ENCODE data around the gene SYCP2L.
"Not testable (repeated sequence)": the region's sequence is repeated elsewhere in the genome, so short reads cannot be mapped to it uniquely, and the experiment has no call there.

The SYCP2L gene

GRCh38 chr6:10957414-10957886, 70.6 kb downstream of the SYCP2L start:
- DNase-seq (ENCODE audit: low read depth): no peak

DNA sequence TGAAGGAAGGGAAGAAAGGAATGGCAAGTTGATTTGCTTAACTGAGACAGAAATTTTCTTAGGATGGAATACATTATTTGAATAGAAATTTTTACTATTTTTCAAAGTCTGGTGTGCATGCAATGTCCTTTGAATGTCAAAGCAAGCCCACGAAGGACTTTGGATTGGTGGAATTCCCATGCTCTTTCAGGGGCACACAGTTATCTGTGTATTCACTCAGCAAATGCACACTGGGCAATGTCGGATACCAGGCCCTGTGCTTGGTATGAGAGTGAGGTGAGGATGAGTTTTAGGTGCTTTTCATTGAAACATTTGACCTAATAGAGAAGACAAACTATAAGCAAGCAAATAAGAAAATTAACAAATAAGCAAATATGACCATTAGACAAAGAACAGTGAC, 73.3 kb downstream of the SYCP2L start:
- no peak for DNase-seq (ENCODE audit: low read depth)

DNA sequence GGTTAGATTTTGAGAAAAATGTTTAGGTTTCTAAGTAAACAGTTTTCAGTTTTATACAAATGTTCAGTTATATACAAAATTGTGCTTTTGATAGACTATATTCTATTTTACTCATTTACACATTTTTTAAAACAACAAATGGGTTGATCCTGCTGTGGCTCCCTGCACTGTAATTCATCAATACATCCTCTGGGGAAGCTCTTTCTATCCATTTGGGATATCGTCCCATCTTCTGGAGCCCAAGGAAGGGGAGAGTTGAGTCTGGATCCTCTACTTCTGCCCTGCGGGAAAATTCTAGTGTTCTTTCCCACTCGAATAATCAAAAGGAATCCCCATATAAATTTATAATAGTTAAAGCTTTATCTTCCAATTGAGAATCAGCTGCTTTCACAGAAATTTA, 75.0 kb downstream of the SYCP2L start:
- no peak for DNase-seq (ENCODE audit: low read depth)

DNA sequence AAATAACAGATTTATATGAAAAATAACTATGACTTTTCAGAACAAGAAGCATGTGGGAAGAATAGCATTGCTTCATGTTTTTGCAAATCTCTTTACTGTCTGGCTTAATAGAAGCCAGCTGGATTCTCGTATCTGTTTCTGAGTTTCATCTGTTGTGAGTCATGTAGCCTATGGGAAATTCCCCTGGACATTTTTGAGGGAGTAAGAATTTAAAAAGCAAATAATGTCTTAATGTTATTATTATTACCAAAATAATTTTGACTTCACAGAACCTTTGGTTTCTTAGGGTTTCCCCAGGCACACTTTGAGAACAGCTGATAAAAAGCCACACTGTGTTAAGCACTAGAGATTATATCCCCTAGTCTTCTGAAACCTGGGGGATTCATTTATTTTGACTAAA, 75.8 kb downstream of the SYCP2L start:
- DNase-seq (ENCODE audit: low read depth): no peak

GRCh38 chr6:10963113-10963512, 76.3 kb downstream of the SYCP2L start:
- DNase-seq (ENCODE audit: low read depth): no peak

DNA sequence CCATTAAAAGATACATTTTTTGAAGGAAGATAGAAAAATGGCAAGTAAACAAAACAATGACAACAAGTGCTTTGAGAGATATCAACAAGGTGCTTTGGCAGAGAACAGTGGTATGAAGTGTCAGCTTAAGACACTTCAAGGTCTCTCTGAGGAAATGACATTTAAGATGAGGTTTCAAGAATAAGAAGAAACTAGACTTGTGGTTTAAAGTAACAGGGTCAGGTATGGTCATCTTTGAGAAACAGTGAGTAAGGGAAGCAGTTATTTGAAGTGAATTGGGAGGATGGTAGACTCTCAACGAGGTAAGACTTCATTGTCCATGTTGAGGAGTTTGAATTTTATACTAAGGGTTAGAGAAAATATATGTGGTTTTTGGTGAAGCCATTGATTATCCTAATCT, 77.8 kb downstream of the SYCP2L start:
- no peak for DNase-seq (ENCODE audit: low read depth)

GRCh38 chr6:10968776-10969175, 81.9 kb downstream of the SYCP2L start:
- DNase-seq (ENCODE audit: low read depth): no peak

GRCh38 chr6:10970731-10971130, 83.9 kb downstream of the SYCP2L start:
- no peak for DNase-seq (ENCODE audit: low read depth)

DNA sequence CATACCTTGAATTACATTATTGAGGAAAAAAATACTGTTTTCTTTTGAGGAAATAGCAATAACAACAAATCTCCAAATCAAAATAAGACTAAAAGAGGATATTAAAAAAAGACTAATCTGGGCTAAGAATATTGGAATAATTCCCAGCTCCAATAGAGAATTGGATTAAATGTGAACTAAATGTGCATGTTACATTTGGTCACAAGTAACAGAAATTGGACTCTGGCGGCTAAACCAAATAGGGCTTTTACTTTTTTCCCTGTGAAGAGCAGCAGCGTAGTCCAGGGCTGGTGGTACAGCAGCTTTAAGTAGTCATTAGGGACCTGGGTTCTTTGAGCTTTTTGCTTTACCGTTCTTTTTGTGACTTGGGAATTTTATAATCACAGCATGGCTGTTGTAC, 85.3 kb downstream of the SYCP2L start:
- DNase-seq (ENCODE audit: low read depth): no peak

DNA sequence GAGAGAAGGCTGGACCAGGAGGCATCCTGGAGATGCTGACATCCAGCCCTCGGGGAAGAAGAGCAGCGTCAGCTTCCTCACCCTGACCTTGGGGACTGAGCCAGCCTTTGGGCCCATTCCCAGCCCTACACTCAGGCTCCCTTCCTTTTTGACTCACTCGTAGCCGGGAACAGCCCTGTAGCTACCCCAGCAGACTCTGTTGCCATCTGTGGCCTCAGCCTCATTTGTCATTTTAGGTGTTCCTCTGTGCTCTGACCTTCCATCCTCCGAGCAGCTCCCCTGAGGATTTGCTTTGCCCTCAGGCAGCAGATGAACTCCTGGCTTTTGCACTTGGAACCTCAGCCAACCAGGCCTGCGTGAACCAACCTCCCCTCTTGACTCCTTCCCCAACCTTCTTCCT, 89.7 kb downstream of the SYCP2L start:
- DNase-seq (ENCODE audit: low read depth): no peak

GRCh38 chr6:10977231-10977968, 90.5 kb downstream of the SYCP2L start:
- DNase-seq (ENCODE audit: low read depth): no peak

DNA sequence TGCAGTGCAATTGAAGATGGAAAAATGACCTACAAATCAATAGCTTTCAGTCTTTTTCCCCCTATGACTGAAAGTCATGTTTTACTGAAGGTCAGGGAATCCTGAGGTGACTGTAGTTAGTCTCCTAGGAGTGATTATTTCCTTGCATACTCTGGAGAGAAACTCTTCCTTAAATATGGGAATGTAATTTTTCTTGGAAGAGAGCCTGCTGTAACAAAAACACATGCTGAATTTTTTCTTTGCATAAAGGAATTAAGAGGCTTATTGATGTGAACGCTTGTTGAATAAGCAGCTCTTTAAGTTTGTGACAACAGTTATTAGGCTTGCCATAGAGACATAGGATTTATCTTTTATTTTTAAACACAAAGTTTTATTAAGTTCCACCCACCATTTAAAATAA, 92.8 kb downstream of the SYCP2L start:
- DNase-seq (ENCODE audit: low read depth): no peak

DNA sequence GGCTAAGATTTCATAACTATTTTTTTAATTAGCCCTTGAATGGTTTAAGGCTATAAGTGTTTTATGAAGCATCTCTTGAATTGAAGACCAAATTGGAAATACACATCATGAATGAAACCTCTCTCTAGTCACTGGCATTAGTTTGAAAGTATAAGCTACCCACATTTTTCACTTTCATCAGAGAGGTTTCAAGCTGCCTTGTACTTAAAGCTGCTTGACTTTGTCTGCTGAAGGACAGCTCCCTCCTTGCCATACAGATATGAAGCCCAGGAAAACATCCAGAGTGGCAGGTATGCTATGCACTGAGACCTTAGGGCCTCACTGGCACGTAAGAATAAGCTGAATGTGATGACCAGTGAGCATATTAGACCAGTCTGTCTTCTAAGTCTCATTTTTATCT, 94.6 kb downstream of the SYCP2L start:
- DNase-seq (ENCODE audit: low read depth): no peak

GRCh38 chr6:10984959-10985358, 98.1 kb downstream of the SYCP2L start:
- DNase-seq (ENCODE audit: low read depth): not testable (repeated sequence)

DNA sequence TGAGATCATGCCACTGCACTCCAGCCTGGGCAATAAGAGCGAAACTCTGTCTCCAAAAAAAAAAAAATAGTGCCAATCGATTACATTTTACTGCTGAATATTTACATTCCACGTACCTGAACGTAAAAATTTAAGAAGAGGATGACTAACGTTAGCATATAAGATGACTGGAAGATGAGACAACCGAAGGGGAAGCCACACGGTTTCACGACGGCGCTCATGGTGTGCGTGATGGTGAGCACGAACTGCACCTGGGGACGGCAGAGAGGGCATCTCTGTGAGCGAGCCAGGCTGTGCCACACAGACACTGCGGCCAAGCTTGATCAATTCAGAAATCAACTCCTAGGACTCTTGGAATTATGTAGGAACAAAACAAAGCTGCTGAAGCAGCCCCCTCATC, 102.7 kb downstream of the SYCP2L start:
- no peak for DNase-seq (ENCODE audit: low read depth)

GRCh38 chr6:10991115-10991514, 104.3 kb downstream of the SYCP2L start:
- no peak for DNase-seq (ENCODE audit: low read depth)

DNA sequence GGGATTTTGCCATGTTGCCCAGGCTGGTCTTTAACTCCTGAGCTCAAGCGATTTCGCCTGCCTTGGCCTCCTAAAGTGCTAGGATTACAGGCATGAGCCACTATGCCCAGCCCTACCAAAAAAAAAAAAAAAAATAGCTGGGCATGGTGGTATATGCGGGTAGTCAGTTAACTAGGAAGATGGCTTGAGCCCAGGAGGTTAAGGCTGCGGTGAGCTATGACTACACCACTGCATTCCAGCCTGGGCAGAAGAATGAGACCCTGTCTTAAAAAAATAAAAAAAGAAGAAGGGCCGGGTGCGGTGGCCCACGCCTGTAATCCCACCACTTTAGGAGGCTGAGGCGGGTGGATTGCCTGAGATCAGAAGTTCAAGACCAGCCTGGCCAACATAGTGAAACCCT, 107.0 kb downstream of the SYCP2L start:
- DNase-seq (ENCODE audit: low read depth): no peak

DNA sequence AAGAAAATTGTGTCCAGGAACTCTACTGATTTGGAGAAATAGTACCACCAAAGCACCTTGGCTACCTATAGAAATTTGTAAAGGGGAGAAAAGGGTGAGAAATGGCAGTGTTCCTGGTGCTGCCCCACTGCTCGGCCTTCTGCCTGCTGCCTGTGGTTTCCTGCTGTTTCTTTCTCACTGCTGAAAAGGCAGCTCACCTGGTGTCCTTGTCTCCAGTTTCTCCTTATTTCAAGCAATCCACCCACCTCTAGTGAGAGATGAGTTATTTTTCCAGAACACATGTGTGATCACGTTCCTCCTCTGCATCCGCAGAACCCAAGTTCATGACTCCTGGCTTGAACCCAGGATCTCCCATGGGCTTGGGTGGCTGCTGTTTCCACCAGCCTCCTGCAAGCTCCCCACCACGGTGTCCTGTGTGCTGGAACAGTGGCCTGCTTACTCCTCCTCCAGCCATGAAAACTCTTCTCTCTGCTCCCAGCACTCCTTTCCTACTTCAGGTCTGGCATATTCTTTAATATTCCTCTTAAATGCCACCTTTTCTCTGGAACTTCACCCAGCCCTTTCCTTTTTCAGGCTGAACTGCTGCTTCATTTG, 108.4 kb downstream of the SYCP2L start:
- no peak for DNase-seq (ENCODE audit: low read depth)

- no peak for DNase-seq (ENCODE audit: low read depth)
These were observed 113.1 kb downstream of the SYCP2L start for GRCh38 chr6:10999994-11000393.

GRCh38 chr6:11002176-11002575, 115.3 kb downstream of the SYCP2L start:
- no peak for DNase-seq (ENCODE audit: low read depth)

DNA sequence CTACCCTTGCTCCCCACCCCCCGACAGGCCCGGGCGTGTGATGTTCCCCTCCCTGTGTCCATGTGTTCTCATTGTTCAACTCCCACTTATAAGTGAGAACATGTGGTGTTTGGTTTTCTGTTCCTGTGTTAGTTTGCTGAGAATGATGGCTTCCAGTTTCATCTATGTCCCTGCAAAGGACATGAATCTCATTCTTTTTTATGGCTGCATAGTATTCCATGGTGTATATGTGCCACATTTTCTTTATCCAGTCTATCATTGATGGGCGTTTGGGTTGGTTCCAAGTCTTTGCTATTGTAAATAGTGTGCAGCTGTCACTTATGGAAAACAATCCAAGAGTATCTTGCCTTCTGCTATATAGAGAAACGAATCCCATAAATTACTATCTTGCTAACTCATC, 116.4 kb downstream of the SYCP2L start:
- not testable (repeated sequence) for DNase-seq (ENCODE audit: low read depth)

DNA sequence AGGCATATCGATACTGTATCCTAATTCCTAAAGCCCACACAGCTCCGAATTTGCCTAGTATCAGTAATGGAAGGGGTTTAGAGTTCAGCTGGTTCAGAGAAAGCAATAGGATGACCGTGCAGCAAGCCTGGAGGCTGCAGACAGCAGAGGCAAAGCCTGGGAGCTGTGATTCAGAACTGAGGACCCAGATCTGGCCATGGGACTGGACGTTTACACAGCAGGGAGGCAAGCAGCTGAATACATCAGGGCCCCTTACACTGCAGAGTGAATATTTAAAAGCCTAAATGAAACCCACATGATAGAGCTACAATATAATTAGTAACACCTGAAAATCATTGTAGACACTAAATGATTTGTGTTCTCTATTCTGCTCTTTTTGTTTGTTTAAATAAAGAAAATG, 119.2 kb downstream of the SYCP2L start:
- no peak for DNase-seq (ENCODE audit: low read depth)

- DNase-seq (ENCODE audit: low read depth): no peak
These were observed 121.1 kb downstream of the SYCP2L start for GRCh38 chr6:11007715-11008608.
